Caki2 (cell line): Measurements from ENCODE around the gene LENEP. TPM values are rescaled to one million over a fixed set of nuclear protein-coding genes. Genes with fewer than 3 reads are reported as not detected.
"Not testable (repeated sequence)": the region's sequence is repeated elsewhere in the genome, so short reads cannot be mapped to it uniquely, and the experiment has no call there.

ENCODE experiments used
- DNase-seq: peaks from one replicate; pipeline ENCODE4 v3.0.0-alpha.2; 2015; ENCODE audit warnings: low read depth
- in situ Hi-C: cut with HindIII; loops from 2 replicates; pipeline ENCODE4 v1.10.0; 2016; ENCODE audit warnings: low sequenced_read_pairs, low pct_unique_long_range_greater_than_20kb, mixed read lengths
- total RNA-seq: library from RNA; depleted of rRNA; stranded (reverse); fragments of >200 nt; shearing (Covaris generic); gene quantifications from 2 replicates; pipeline ENCODE4 v1.2.3, GENCODE V29; 2014; ENCODE audit warnings: low replicate concordance

LENEP gene
- total RNA-seq, 1 experiment from 2014 or later: not detected

GRCh38 chr1:154992721-154993571 lies 440 bp upstream of the LENEP start:
- peak; percentile 52 for DNase-seq
- in situ Hi-C loops: no loop called here

GRCh38 chr1:154994269-154994587 lies 842 bp downstream of the LENEP start:
- no peak for DNase-seq
- in situ Hi-C loops: no loop called here

- in situ Hi-C loops: no loop called here
These were observed 1.2 kb downstream of the LENEP start for GRCh38 chr1:154994591-154994990.

GRCh38 chr1:154995301-154995983 lies 2.1 kb downstream of the LENEP start:
- in situ Hi-C loops: not testable (repeated sequence)

More at GRCh38 chr1:154994591-154994990, 1.2 kb downstream of the LENEP start:
- no peak for DNase-seq

GRCh38 chr1:154996966-154997701 lies 3.7 kb downstream of the LENEP start:
- DNase-seq: no peak
- in situ Hi-C loops: no loop called here

More at GRCh38 chr1:154995301-154995983, 2.1 kb downstream of the LENEP start:
- peak; percentile 67 for DNase-seq

GRCh38 chr1:154998201-154998780 lies 4.9 kb downstream of the LENEP start:
- in situ Hi-C loops: no loop called here

GRCh38 chr1:154998818-154999570 lies 5.6 kb downstream of the LENEP start:
- no peak for DNase-seq
- in situ Hi-C loops: no loop called here

More at GRCh38 chr1:154998201-154998780, 4.9 kb downstream of the LENEP start:
- no peak for DNase-seq

GRCh38 chr1:154999571-155000410 lies 6.4 kb downstream of the LENEP start:
- in situ Hi-C loops: no loop called here
- no peak for DNase-seq

GRCh38 chr1:155000411-155000725 lies 7.0 kb downstream of the LENEP start:
- in situ Hi-C loops: no loop called here
- DNase-seq: no peak

GRCh38 chr1:155000726-155001424 lies 7.5 kb downstream of the LENEP start:
- DNase-seq: peak; percentile 94
- in situ Hi-C loops: no loop called here

- in situ Hi-C loops: no loop called here
- no peak for DNase-seq
These were observed 8.0 kb downstream of the LENEP start for GRCh38 chr1:155001425-155001674.

GRCh38 chr1:155001675-155002463 lies 8.5 kb downstream of the LENEP start:
- in situ Hi-C loops: no loop called here
- peak; percentile 93 for DNase-seq

GRCh38 chr1:155002464-155003226 lies 9.3 kb downstream of the LENEP start, which contains the start of gene ZBTB7B:
Gene ZBTB7B, plus strand, starts transcription at chr1:155002802. Its CDS starts 11,859 bp downstream, at chr1:155014661.
- DNase-seq: peak; percentile 32
- in situ Hi-C loops: no loop called here

GRCh38 chr1:155003227-155003765 lies 9.9 kb downstream of the LENEP start:
- peak; percentile 27 for DNase-seq
- in situ Hi-C loops: no loop called here

GRCh38 chr1:155003766-155004351 lies 10.5 kb downstream of the LENEP start:
- in situ Hi-C loops: no loop called here
- peak; percentile 26 for DNase-seq
